IPS DF 4.7 (cell line): ENCODE data around the gene CRCP.
"Not testable (repeated sequence)": the region's sequence is repeated elsewhere in the genome, so short reads cannot be mapped to it uniquely, and the experiment has no call there.

Experiments used
- DNase-seq: peaks from one replicate; pipeline ENCODE4 v3.0.0-alpha.2; 2013; ENCODE audit warnings: low spot score; ENCODE audit errors: extremely low read depth

Gene CRCP

GRCh38 chr7:66105263-66105748, 9.3 kb upstream of the CRCP start:
- DNase-seq: no peak

GRCh38 chr7:66108410-66108809, 6.2 kb upstream of the CRCP start:
- not testable (repeated sequence) for DNase-seq

- DNase-seq: no peak
These were observed 3.8 kb upstream of the CRCP start for GRCh38 chr7:66110856-66111255.

GRCh38 chr7:66116680-66117420, 2.2 kb downstream of the CRCP start:
- DNase-seq: not testable (repeated sequence)

GRCh38 chr7:66118603-66119002, 4.0 kb downstream of the CRCP start:
- no peak for DNase-seq

GRCh38 chr7:66119245-66119850, 4.7 kb downstream of the CRCP start:
- DNase-seq: no peak

- DNase-seq: no peak
These were observed 8.5 kb downstream of the CRCP start for GRCh38 chr7:66123175-66123528.

GRCh38 chr7:66124569-66124861, 9.9 kb downstream of the CRCP start:
- not testable (repeated sequence) for DNase-seq

GRCh38 chr7:66125052-66125694, 10.5 kb downstream of the CRCP start:
- DNase-seq: no peak

- DNase-seq: not testable (repeated sequence)
These were observed 11.2 kb downstream of the CRCP start for GRCh38 chr7:66125781-66126352.

GRCh38 chr7:66127172-66127571, 12.5 kb downstream of the CRCP start:
- not testable (repeated sequence) for DNase-seq

GRCh38 chr7:66138994-66139752, 24.5 kb downstream of the CRCP start:
- DNase-seq: no peak

GRCh38 chr7:66140924-66141323, 26.3 kb downstream of the CRCP start:
- no peak for DNase-seq

GRCh38 chr7:66142334-66142733, 27.7 kb downstream of the CRCP start:
- DNase-seq: no peak

GRCh38 chr7:66142996-66143395, 28.3 kb downstream of the CRCP start:
- DNase-seq: no peak

GRCh38 chr7:66143876-66144332, 29.3 kb downstream of the CRCP start:
- DNase-seq: no peak

GRCh38 chr7:66145400-66146104, 30.9 kb downstream of the CRCP start:
- no peak for DNase-seq

- DNase-seq: no peak
These were observed 32.1 kb downstream of the CRCP start for GRCh38 chr7:66146701-66147100.

- DNase-seq: not testable (repeated sequence)
These were observed 33.0 kb downstream of the CRCP start for GRCh38 chr7:66147657-66148056.

- no peak for DNase-seq
These were observed 35.8 kb downstream of the CRCP start for GRCh38 chr7:66150471-66150870.
